Right lobe of liver (tissue), 6 donors: ENCODE measurements around the gene NABP2. TPM values are rescaled to one million over a fixed set of nuclear protein-coding genes. Genes with fewer than 3 reads are reported as not detected.
"Not testable (repeated sequence)": the region's sequence is repeated elsewhere in the genome, so short reads cannot be mapped to it uniquely, and the experiment has no call there.

ENCODE experiments used
- ATAC-seq, 4 donors: fragments of 200-7000 bp; cut with Tn5 transposase; one replicate each; pipeline ENCODE4 v1.9.1; 2020; ENCODE audit warnings: mild to moderate bottlenecking in 4 of 4, moderate library complexity in 4 of 4
- DNase-seq, 3 donors: peaks; one replicate each; pipeline ENCODE4 v3.0.0-alpha.2; 2020
- H3K27ac ChIP-seq, 3 donors: fragments of 200-600 bp; one replicate each; pipeline ENCODE4 v1.8.0; 2022
- H3K27me3 ChIP-seq, 2 donors: fragments of 200-600 bp; one replicate each; pipeline ENCODE4 v1.8.0; 2022
- H3K36me3 ChIP-seq, 4 donors: fragments of 200-600 bp; sonication (generic) in 1 of 4; one replicate each; pipeline versions ENCODE4 v1.5.1 to v1.8.0; 2017 to 2022; ENCODE audit warnings: control low read depth in 1 of 4
- H3K4me1 ChIP-seq, 4 donors: fragments of 200-600 bp; sonication (generic) in 1 of 4; one replicate each; pipeline versions ENCODE4 v1.5.1 to v1.8.0; 2017 to 2022; ENCODE audit warnings: control low read depth in 1 of 4
- H3K4me3 ChIP-seq, 3 donors: fragments of 200-600 bp; one replicate each; pipeline ENCODE4 v1.8.0; 2022
- H3K9me3 ChIP-seq, 4 donors: fragments of 200-600 bp; sonication (generic) in 1 of 4; one replicate each; pipeline versions ENCODE4 v1.5.1 to v1.8.0; 2017 to 2022; ENCODE audit warnings: control low read depth in 1 of 4
- POLR2A ChIP-seq: fragments of 450-650 bp; IDR thresholded peaks from one replicate; pipeline ENCODE4 v1.6.1; 2017; ENCODE audit warnings: antibody characterized with exemption, mild to moderate bottlenecking
- WGBS: methylation state at CpG from one replicate; pipeline ENCODE4 v1.1.6; 2018; ENCODE audit warnings: low coverage, low lambda C conversion rate; ENCODE audit not compliant: insufficient coverage; ENCODE audit errors: missing lambda C conversion rate; 5-methylcytosine and 5-hydroxymethylcytosine counted together
- intact Hi-C, 2 donors: fragments of 100-400 bp; cut with DNase I; formaldehyde crosslinking; loops; one replicate each; pipeline versions ENCODE4 v1.11.2 to v1.14.1; 2022
- total RNA-seq, 6 experiments: library from RNA; depleted of rRNA in 2 of 6; stranded (reverse); fragments of >200 nt in 2 of 6; fragmentation: NEBNext Ultra II Directional in 3 of 6; extraction: Animal tissue kit (Norgen Biotek cat#: 25700) in 3 of 6; gene quantifications; one replicate each; pipeline versions ENCODE4 v1.1.0 to v1.2.4, GENCODE V29; 2016 to 2023
- TF ChIP-seq, protein P1 (sequence below), 4 donors: fragments of 200-600 bp in 3 of 4; fragments of 450-650 bp in 1 of 4; IDR thresholded peaks; one replicate each; pipeline versions ENCODE4 v1.5.1 to v1.8.0; 2016 to 2022; ENCODE audit warnings: antibody characterized with exemption in 4 of 4, mild to moderate bottlenecking in 2 of 4
- donor health status: DM: no; HTN: yes; CAD: no.
- donor health status: DM: no; HTN: no; CAD: no.
- donor health status: DM: no; HTN: no; CAD: no.
- donor health status: DM: no; HTN: yes; CAD: no.
- donor health status: DM: no; HTN: yes; CAD: no.

NABP2 gene
- total RNA-seq, 6 experiments from 2014 or later, result 10.3 to 24.3 (median 14.8) TPM

DNA sequence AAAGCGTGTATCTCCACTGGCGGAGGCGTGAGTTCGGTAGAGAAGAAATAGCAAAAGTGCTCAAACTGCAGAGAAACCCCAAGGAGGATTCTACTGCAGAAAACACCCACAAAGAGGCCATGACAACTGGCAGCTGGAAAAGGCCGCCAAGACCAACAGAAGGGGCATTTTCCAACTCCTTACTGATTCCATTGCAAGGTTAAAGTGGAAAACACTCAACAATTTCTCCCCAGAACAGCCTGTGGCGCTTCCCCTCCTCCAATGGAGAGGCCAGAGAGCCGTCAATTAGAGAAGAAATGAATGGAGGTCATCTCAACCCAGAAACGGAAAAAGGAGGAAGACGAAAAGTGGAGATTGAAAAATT, 34.7 kb downstream of the NABP2 start:
- WGBS, result 15% methylated on average over 8 of the region's 9 CpGs
- Histone ChIP-seq H3K4me1 (peaks cover 0 to 15% (median 7%) of the 10 kb centered on the region in 4 donors), H3K27ac (peak overlapping the region; percentile 74 to 86 (median 75)), H3K9me3 (no peaks in the 10 kb centered on the region), H3K27me3 (no peaks in the 10 kb centered on the region), H3K36me3 (peaks cover 0 to 30% (median 8%) of the 10 kb centered on the region in 4 donors), H3K4me3 (peak overlapping the region; percentile 93 to 97 (median 97))
- DNase-seq (no peak), ATAC-seq (no peak)
- intact Hi-C loops, result no loop called here
- TF ChIP-seq, protein P1, sequence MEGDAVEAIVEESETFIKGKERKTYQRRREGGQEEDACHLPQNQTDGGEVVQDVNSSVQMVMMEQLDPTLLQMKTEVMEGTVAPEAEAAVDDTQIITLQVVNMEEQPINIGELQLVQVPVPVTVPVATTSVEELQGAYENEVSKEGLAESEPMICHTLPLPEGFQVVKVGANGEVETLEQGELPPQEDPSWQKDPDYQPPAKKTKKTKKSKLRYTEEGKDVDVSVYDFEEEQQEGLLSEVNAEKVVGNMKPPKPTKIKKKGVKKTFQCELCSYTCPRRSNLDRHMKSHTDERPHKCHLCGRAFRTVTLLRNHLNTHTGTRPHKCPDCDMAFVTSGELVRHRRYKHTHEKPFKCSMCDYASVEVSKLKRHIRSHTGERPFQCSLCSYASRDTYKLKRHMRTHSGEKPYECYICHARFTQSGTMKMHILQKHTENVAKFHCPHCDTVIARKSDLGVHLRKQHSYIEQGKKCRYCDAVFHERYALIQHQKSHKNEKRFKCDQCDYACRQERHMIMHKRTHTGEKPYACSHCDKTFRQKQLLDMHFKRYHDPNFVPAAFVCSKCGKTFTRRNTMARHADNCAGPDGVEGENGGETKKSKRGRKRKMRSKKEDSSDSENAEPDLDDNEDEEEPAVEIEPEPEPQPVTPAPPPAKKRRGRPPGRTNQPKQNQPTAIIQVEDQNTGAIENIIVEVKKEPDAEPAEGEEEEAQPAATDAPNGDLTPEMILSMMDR (IDR thresholded peaks at IDR 0.05), result no peak
- no peak for TF ChIP-seq POLR2A

DNA sequence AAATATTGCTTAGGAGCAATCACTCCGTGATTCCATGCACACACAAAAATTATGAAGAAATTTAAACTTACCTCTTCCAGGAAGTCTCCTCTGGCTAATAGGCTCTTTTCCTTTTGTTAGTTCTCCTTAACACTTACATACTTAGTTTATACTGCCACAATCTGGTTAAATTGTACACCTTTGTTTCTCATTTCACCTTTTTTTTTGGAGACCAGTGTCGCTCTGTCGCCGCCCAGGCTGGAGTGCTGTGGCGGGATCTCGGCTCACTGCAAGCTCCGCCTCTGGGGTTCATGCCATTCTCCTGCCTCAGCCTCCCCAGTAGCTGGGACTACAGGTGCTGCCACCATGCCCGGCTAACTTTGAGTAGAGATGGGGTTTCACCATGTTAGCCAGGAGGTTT, 36.2 kb downstream of the NABP2 start:
- ATAC-seq (no peak), DNase-seq (no peak)
- WGBS, result 95% methylated on average over 8 of the region's 8 CpGs
- Histone ChIP-seq H3K4me1 (peaks cover 0 to 15% (median 7%) of the 10 kb centered on the region in 4 donors), H3K36me3 (peaks cover 0 to 15% (median 0%) of the 10 kb centered on the region in 4 donors), H3K4me3 (no peak overlapping the region), H3K9me3 (no peaks in the 10 kb centered on the region), H3K27ac (no peak overlapping the region), H3K27me3 (no peaks in the 10 kb centered on the region)
- TF ChIP-seq, protein P1 (IDR thresholded peaks at IDR 0.05), result no peak
- TF ChIP-seq POLR2A, result no peak
- intact Hi-C loops, result no loop called here

- intact Hi-C loops, result no loop called here
- H3K27me3 ChIP-seq, result no peaks in the 10 kb centered on the region
- H3K4me1 ChIP-seq, result peaks cover 0 to 17% (median 8%) of the 10 kb centered on the region in 4 donors
- no peaks in the 10 kb centered on the region for H3K9me3 ChIP-seq
- TF ChIP-seq, protein P1 (IDR thresholded peaks at IDR 0.05), result no peak
- TF ChIP-seq POLR2A, result no peak
- 67% methylated on average over 3 of the region's 3 CpGs for WGBS
- no peak overlapping the region for H3K4me3 ChIP-seq
- peaks cover 0 to 10% (median 0%) of the 10 kb centered on the region in 4 donors for H3K36me3 ChIP-seq
- no peak overlapping the region for H3K27ac ChIP-seq
- ATAC-seq (no peak), DNase-seq (no peak)
Observed at GRCh38 chr12:56260921-56261320, 36.8 kb downstream of the NABP2 start.

DNA sequence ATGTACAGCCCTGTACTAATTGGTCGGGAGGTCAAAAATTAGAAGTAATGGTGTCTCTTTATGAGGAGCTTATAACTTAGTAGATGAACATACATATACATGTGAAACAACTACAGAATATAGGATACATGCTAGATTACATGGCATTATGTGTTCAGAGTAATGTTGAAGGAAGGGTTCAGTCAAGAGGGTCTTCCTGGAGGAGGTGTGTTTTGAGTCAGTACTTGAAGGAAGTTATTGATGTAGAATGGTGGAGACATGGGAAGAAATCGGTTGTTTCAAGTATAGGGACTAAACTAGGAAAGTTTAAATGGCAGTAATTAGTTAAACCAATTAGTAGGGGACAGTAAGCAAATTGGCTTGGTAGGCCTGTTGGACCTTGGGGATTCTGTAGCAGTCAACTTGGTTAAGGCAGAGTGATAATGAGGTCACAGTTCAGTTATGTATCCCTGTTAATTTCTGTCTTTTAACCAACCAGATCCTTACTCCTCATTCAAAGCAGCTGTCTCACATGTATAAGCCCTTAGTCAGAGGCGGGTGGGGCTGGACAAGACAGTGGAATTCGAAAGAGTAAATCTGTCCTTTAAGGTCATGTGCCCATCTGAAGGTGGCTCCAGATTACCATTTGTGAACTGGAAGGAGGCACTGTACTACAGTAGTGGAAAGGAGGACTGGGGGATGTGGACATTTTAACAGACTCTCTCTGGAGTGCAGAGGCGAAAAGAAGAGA, 37.5 kb downstream of the NABP2 start:
- WGBS, result 84% methylated on average over 5 of the region's 5 CpGs

DNA sequence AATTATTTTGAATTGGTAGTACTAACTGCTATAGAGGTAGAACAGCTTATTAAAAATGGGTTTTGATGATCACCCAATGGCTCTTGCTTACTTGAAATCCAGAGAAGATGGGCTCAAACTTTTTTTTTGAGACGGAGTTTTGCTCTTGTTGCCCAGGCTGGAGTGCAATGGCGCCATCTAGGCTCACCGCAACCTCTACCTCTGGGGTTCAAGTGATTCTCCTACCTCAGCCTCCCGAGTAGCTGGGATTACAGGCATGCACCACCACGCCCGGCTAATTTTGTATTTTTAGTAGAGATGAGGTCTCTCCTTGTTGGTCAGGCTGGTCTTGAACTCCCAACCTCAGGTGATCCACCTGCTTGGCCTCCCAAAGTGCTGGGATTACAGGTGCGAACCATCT, 38.8 kb downstream of the NABP2 start:
- intact Hi-C loops, H3K27me3 ChIP-seq: not testable (repeated sequence)
- 71% methylated on average over 2 of the region's 7 CpGs for WGBS

More for the DNA sequence above, 37.5 kb downstream of the NABP2 start:
- peaks cover 0 to 3% (median 0%) of the 10 kb centered on the region in 4 donors for H3K36me3 ChIP-seq
- TF ChIP-seq, protein P1 (IDR thresholded peaks at IDR 0.05), result no peak
- TF ChIP-seq POLR2A, result no peak
- H3K27me3 ChIP-seq, result no peaks in the 10 kb centered on the region
- no peak for ATAC-seq
- H3K4me3 ChIP-seq, result no peak overlapping the region
- H3K9me3 ChIP-seq, result no peaks in the 10 kb centered on the region
- peaks cover 0 to 23% (median 11%) of the 10 kb centered on the region in 4 donors for H3K4me1 ChIP-seq
- H3K27ac ChIP-seq, result no peak overlapping the region
- intact Hi-C loops, result no loop called here
- no peak for DNase-seq

GRCh38 chr12:56266068-56266692, 42.0 kb downstream of the NABP2 start:
- H3K27ac ChIP-seq, result peak overlapping the region; percentile 76 to 90 (median 86)
- intact Hi-C loops, DNase-seq, H3K27me3 ChIP-seq, H3K9me3 ChIP-seq: not testable (repeated sequence)
- 39% methylated on average over 15 of the region's 16 CpGs for WGBS
- H3K36me3 ChIP-seq, result peaks cover 0 to 11% (median 2%) of the 10 kb centered on the region in 4 donors
- H3K4me1 ChIP-seq, result peaks cover 0 to 30% (median 5%) of the 10 kb centered on the region in 4 donors
- peak in 2 of 4 donors; percentile 1 to 5 for ATAC-seq
- peak overlapping the region; percentile 72 to 83 (median 80) for H3K4me3 ChIP-seq

More for the DNA sequence above, 38.8 kb downstream of the NABP2 start:
- H3K9me3 ChIP-seq, ATAC-seq, H3K27ac ChIP-seq, H3K4me3 ChIP-seq, H3K36me3 ChIP-seq, DNase-seq: not testable (repeated sequence)
- peaks cover 0 to 15% (median 6%) of the 10 kb centered on the region in 4 donors for H3K4me1 ChIP-seq
